ENCODE data around the gene TSNAX. TPM values are rescaled to one million over a fixed set of nuclear protein-coding genes. Genes with fewer than 3 reads are reported as not detected.

The TSNAX gene
- total RNA-seq, 4 donors from 2014 or later: 8.2 to 27.0 (median 17.3) TPM

DNA sequence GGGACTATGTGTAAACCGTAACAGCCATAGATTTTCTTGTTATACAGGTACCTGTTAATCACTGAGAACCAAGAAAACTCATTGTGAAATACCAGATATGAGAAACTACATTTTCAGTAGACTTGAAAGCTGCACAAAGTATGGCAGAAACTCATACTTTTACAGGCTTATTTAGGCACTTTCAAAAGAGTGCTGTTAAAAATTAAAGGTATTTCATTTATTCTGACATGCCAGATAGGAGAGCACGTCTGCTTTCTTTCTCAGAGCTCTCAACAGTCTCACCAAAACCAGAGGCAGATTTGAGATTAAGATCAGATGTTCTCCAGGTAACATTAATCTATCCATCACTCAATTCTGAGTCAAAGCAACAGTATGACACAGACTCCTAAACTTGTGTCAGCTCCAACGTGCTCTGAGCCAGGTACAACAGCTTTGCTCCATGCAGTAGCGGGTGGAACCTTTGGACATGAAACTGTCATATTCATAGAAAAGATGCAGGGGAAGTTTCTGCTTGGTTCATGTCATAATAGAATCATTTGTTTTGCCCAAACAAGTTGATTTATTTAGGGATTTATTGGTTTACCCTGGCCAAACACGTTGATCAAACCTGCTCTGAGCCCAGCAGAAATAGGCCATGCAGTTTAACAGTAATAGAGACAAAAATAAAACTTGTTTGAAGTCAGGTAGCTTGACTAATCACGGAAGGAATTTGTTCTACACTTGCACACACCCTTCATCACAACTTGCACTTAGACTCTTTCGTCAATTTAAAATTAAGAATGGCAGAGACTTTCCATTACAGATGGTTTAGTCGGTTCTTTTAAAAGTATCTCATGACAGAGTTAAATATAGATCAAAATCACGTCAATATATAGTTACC, 20.8 kb upstream of the TSNAX start:
- Histone ChIP-seq H3K9me3 (no peaks in the 10 kb centered on the region), H3K27ac (no peak overlapping the region), H3K27me3 (no peaks in the 10 kb centered on the region), H3K36me3 (no peaks in the 10 kb centered on the region), H3K4me3 (no peak overlapping the region), H3K4me1 (no peaks in the 10 kb centered on the region)
- in situ Hi-C loops (cut with MboI; ENCODE audit: low pct_ligation_motif_present in 1 of 4, low pct_unique_long_range_greater_than_20kb in 1 of 4, low sequenced_read_pairs in 3 of 4) (no loop called here), intact Hi-C loops (cut with DNase I; ENCODE audit: low total_unique reads) (no loop called here)
- WGBS, 2 donors (ENCODE audit: low coverage in 1 of 2): 73 to 75% methylated on average over 7 to 9 of the region's 9 CpGs
- TF ChIP-seq CTCF (IDR thresholded peaks at IDR 0.05) (no peak), POLR2A (IDR thresholded peaks at IDR 0.05) (no peak), EP300 (IDR thresholded peaks at IDR 0.05; ENCODE audit: low read depth) (no peak), POLR2AphosphoS5 (IDR thresholded peaks at IDR 0.05) (no peak)
- DNase-seq: no peak

DNA sequence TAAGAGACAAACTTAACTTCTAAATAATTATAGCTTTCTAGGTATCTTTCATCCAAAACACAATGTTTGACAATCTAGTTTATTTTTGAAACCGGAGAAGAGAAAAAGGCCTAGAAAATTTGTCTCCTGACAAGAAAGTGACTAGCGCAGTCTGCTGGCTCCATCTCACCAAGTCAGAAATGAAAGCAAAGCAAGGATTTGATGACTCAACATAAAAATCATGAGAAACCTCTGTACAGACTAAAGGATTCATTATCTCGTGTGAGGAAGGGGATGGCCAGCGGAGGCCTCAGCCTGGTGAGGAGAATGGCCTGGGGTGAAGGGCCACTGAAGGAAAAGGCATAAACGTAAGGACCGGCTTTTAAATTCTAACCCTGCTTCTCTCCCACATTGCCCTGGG, 20.0 kb upstream of the TSNAX start:
- Histone ChIP-seq H3K9me3 (no peaks in the 10 kb centered on the region), H3K4me3 (no peak overlapping the region), H3K27ac (no peak overlapping the region), H3K36me3 (no peaks in the 10 kb centered on the region), H3K27me3 (no peaks in the 10 kb centered on the region), H3K4me1 (no peaks in the 10 kb centered on the region)
- intact Hi-C loops (cut with DNase I; ENCODE audit: low total_unique reads): no loop called here
- WGBS, 2 donors (ENCODE audit: low coverage in 1 of 2): 77 to 83% methylated on average over 6 of the region's 6 CpGs
- in situ Hi-C loops (cut with MboI; ENCODE audit: low pct_ligation_motif_present in 1 of 4, low pct_unique_long_range_greater_than_20kb in 1 of 4, low sequenced_read_pairs in 3 of 4): no loop called here
- TF ChIP-seq EP300 (IDR thresholded peaks at IDR 0.05; ENCODE audit: low read depth) (no peak), POLR2AphosphoS5 (IDR thresholded peaks at IDR 0.05) (no peak), POLR2A (IDR thresholded peaks at IDR 0.05) (no peak), CTCF (IDR thresholded peaks at IDR 0.05) (no peak)
- no peak for DNase-seq

DNA sequence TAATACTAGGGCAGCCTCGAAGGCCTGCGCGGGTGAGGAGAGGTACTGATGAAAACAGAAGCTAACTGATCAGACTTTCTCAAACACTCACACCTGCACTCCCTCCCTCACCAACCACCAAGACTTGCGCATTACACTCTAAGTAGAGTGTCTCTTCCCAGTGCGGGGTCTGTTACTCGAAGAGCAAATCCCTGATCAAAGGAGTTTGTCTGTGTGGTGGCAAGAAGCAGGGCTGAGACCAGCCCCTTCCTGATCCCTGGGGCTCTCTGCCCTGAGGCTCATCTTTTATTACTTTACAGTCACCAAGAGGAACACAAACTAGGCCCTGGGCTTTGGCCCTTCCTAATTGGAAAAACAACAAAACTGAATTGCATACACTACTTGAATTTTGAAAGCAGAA, 19.5 kb upstream of the TSNAX start:
- TF ChIP-seq POLR2A (IDR thresholded peaks at IDR 0.05): no peak
- no peak for TF ChIP-seq POLR2AphosphoS5 (IDR thresholded peaks at IDR 0.05)
- TF ChIP-seq EP300 (IDR thresholded peaks at IDR 0.05; ENCODE audit: low read depth): no peak
- no peak for TF ChIP-seq CTCF (IDR thresholded peaks at IDR 0.05)
- no peak for DNase-seq
- no peaks in the 10 kb centered on the region for H3K4me1 ChIP-seq
- WGBS, 2 donors (ENCODE audit: low coverage in 1 of 2): 81% methylated on average over 6 of the region's 6 CpGs; no CpG with 5 or more reads in 1 of the 2 donors
- H3K27ac ChIP-seq: no peak overlapping the region
- intact Hi-C loops (cut with DNase I; ENCODE audit: low total_unique reads): no loop called here
- H3K36me3 ChIP-seq: no peaks in the 10 kb centered on the region
- no peaks in the 10 kb centered on the region for H3K9me3 ChIP-seq
- H3K27me3 ChIP-seq: no peaks in the 10 kb centered on the region
- H3K4me3 ChIP-seq: no peak overlapping the region
- in situ Hi-C loops (cut with MboI; ENCODE audit: low pct_ligation_motif_present in 1 of 4, low pct_unique_long_range_greater_than_20kb in 1 of 4, low sequenced_read_pairs in 3 of 4): no loop called here

DNA sequence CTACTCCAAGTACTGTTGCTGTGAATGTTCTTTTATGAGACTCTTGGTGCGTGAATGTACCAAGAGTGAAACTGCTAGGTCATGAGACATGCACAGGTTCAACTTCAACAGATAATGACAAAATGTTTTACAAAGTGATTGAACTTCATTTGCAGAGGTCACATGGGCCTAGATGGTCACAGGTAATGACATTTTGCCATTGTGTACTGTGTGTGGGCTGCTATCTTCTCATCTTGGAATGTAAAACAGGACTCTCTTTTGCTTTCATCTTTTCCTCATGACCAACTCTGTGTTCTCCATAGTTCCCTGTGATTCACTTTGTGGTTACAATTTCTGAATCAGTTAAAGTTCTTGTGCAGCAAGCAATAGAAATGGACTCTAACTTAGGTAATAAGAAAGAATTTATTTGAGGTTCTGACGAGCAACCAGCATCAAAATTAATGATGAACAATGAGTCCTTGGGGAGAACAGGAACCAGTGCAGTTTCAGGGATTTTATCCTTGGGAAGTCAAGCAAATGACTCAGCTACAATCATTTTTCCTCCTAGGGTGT, 16.2 kb upstream of the TSNAX start:
- in situ Hi-C loops (cut with MboI; ENCODE audit: low pct_ligation_motif_present in 1 of 4, low pct_unique_long_range_greater_than_20kb in 1 of 4, low sequenced_read_pairs in 3 of 4) (no loop called here), intact Hi-C loops (cut with DNase I; ENCODE audit: low total_unique reads) (no loop called here)
- Histone ChIP-seq H3K27me3 (no peaks in the 10 kb centered on the region), H3K27ac (no peak overlapping the region), H3K36me3 (no peaks in the 10 kb centered on the region), H3K4me3 (no peak overlapping the region), H3K4me1 (no peaks in the 10 kb centered on the region), H3K9me3 (no peaks in the 10 kb centered on the region)
- no peak for DNase-seq
- TF ChIP-seq POLR2AphosphoS5 (IDR thresholded peaks at IDR 0.05): no peak
- TF ChIP-seq POLR2A (IDR thresholded peaks at IDR 0.05): no peak
- TF ChIP-seq EP300 (IDR thresholded peaks at IDR 0.05; ENCODE audit: low read depth): no peak
- no peak for TF ChIP-seq CTCF (IDR thresholded peaks at IDR 0.05)
- 78 to 83% methylated on average over 2 of the region's 2 CpGs for WGBS, 2 donors (ENCODE audit: low coverage in 1 of 2)
